ENCODE measurements around the gene PRR30.

DNA sequence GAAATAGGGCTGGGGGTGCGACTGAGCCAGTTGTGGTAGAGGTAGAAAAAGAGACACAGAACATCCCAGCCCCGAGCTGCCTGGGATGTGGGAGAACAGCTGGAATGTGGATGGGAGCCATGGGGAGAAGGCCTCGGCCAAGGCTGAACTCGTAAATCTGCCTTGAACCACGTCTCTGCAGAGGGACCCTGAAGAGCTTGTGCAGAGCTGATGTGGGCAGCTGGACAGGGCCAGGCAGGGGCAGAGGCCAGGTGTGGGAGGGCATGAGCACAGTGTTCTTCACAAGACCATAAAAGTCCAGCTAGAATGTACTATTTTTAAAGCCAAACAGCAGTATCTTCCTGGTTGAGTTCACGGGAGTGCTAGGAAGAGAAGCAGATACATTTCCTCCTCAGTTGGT, 15.3 kb upstream of the PRR30 start:
- TF ChIP-seq RXRA (IDR thresholded peaks at IDR 0.05; ENCODE audit: borderline replicate concordance, low read depth) (no peak), SIN3A (IDR thresholded peaks at IDR 0.05; ENCODE audit: borderline replicate concordance, low read depth, low read length) (no peak), RFX5 (IDR thresholded peaks at IDR 0.05; ENCODE audit: low read length) (no peak), FOXM1 (IDR thresholded peaks at IDR 0.05; ENCODE audit: low read depth) (no peak), YY1 (IDR thresholded peaks at IDR 0.05; ENCODE audit: low read depth) (no peak)
- TF ChIP-seq, protein P1, sequence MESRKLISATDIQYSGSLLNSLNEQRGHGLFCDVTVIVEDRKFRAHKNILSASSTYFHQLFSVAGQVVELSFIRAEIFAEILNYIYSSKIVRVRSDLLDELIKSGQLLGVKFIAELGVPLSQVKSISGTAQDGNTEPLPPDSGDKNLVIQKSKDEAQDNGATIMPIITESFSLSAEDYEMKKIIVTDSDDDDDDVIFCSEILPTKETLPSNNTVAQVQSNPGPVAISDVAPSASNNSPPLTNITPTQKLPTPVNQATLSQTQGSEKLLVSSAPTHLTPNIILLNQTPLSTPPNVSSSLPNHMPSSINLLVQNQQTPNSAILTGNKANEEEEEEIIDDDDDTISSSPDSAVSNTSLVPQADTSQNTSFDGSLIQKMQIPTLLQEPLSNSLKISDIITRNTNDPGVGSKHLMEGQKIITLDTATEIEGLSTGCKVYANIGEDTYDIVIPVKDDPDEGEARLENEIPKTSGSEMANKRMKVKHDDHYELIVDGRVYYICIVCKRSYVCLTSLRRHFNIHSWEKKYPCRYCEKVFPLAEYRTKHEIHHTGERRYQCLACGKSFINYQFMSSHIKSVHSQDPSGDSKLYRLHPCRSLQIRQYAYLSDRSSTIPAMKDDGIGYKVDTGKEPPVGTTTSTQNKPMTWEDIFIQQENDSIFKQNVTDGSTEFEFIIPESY (IDR thresholded peaks at IDR 0.05; ENCODE audit: borderline replicate concordance, low read depth), result no peak
- TF ChIP-seq, protein P2, sequence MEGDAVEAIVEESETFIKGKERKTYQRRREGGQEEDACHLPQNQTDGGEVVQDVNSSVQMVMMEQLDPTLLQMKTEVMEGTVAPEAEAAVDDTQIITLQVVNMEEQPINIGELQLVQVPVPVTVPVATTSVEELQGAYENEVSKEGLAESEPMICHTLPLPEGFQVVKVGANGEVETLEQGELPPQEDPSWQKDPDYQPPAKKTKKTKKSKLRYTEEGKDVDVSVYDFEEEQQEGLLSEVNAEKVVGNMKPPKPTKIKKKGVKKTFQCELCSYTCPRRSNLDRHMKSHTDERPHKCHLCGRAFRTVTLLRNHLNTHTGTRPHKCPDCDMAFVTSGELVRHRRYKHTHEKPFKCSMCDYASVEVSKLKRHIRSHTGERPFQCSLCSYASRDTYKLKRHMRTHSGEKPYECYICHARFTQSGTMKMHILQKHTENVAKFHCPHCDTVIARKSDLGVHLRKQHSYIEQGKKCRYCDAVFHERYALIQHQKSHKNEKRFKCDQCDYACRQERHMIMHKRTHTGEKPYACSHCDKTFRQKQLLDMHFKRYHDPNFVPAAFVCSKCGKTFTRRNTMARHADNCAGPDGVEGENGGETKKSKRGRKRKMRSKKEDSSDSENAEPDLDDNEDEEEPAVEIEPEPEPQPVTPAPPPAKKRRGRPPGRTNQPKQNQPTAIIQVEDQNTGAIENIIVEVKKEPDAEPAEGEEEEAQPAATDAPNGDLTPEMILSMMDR (IDR thresholded peaks at IDR 0.05), result no peak

Data from SK-N-SH (cell line).